CD1c-positive myeloid dendritic cell (primary cell): Measurements from ENCODE around the gene TRIM66.
"Not testable (repeated sequence)": the region's sequence is repeated elsewhere in the genome, so short reads cannot be mapped to it uniquely, and the experiment has no call there.

Source experiments
- DNase-seq: peaks from one replicate; pipeline ENCODE4 v3.0.0-alpha.2; 2016; ENCODE audit errors: extremely low spot score

Gene TRIM66

GRCh38 chr11:8692417-8692816 is 10.0 kb upstream of the TRIM66 start:
- no peak for DNase-seq

- no peak for DNase-seq
These were observed 9.1 kb upstream of the TRIM66 start for GRCh38 chr11:8691601-8692000.

- no peak for DNase-seq
These were observed 8.2 kb upstream of the TRIM66 start for GRCh38 chr11:8690374-8691342.

- no peak for DNase-seq
These were observed 7.3 kb upstream of the TRIM66 start for GRCh38 chr11:8689726-8690255.

- peak; percentile 94 for DNase-seq
These were observed 6.2 kb upstream of the TRIM66 start for GRCh38 chr11:8688414-8689362.

- DNase-seq = no peak
These were observed 3.9 kb upstream of the TRIM66 start for GRCh38 chr11:8686325-8686724.

- DNase-seq = no peak
These were observed 3.4 kb upstream of the TRIM66 start for GRCh38 chr11:8685820-8686219.

GRCh38 chr11:8685306-8685705 is 2.8 kb upstream of the TRIM66 start:
- DNase-seq = no peak

GRCh38 chr11:8684600-8685290 is 2.3 kb upstream of the TRIM66 start:
- no peak for DNase-seq

GRCh38 chr11:8683115-8683807 is 796 bp upstream of the TRIM66 start:
- no peak for DNase-seq

GRCh38 chr11:8681837-8682302 is 595 bp downstream of the TRIM66 start:
- DNase-seq = no peak

GRCh38 chr11:8679006-8679405 is 3.5 kb downstream of the TRIM66 start:
- no peak for DNase-seq

- DNase-seq = no peak
These were observed 6.0 kb downstream of the TRIM66 start for GRCh38 chr11:8676458-8676857.

- no peak for DNase-seq
These were observed 7.6 kb downstream of the TRIM66 start for GRCh38 chr11:8674859-8675258.

GRCh38 chr11:8672346-8672745 is 10.1 kb downstream of the TRIM66 start:
- no peak for DNase-seq

GRCh38 chr11:8671651-8672062 is 10.8 kb downstream of the TRIM66 start:
- DNase-seq = no peak

GRCh38 chr11:8671193-8671612 is 11.3 kb downstream of the TRIM66 start:
- DNase-seq = no peak

GRCh38 chr11:8670081-8670480 is 12.4 kb downstream of the TRIM66 start:
- not testable (repeated sequence) for DNase-seq

GRCh38 chr11:8665222-8665621 is 17.2 kb downstream of the TRIM66 start:
- no peak for DNase-seq

GRCh38 chr11:8661001-8661795 is 21.3 kb downstream of the TRIM66 start:
- no peak for DNase-seq
